Articular chondrocyte of knee joint (primary cell): ENCODE results near the gene ZNF836. TPM values are rescaled to one million over a fixed set of nuclear protein-coding genes. Genes with fewer than 3 reads are reported as not detected.

Source experiments
- small RNA-seq: library from RNA; depleted of rRNA; stranded (forward); fragments of <200 nt; gene quantifications from one replicate; pipeline ENCODE3, GENCODE V24; 2012
- total RNA-seq: library from RNA; depleted of rRNA; stranded (reverse); fragments of >200 nt; gene quantifications from 2 replicates; pipeline ENCODE4 v1.2.3, GENCODE V29; 2012

The ZNF836 gene
- 13.6 and 13.9 TPM in 2 replicates for total RNA-seq

GRCh38 chr19:52171321-52172169 is at the start of gene ZNF836:
TSS of gene ZNF836 (minus strand) at chr19:52171621. CDS start at chr19:52168072, 3,549 bp downstream.

DNA sequence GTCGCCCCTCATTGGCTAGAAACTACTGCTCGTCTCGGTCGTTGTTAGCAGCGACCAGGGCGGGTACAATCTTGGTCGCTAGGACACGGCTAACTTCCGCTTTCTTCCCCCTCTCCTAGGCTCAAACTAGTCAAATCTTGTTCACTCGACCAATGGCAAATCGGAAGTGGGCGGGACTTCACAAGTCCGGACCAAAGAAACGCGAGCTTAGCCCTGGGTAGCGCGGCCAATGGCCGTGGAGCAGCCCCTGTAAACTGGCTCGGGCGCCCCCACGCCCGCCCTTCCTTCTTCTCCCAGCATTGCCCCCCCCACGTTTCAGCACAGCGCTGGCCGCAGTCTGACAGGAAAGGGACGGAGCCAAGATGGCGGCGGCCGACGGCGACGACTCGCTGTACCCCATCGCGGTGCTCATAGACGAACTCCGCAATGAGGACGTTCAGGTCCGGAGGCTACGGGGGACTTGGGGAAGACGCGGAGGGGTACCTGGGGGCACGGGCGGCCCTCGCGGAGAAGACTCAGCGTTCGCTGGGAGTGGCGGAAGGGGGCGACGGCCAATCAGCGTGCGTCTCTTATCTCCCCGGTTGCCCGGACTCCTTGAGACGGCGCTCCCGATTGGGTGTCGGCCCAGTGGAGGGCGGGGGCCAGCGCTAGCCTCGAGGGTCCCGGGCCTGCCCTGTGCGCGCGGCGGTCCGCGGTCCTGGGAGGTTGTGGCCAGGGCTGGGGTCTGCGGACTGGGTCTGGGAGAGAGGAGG is 18.5 kb upstream of the ZNF836 start, which contains the start of gene PPP2R1A:
Gene PPP2R1A (plus strand): TSS at position 318 of the 752 bp plus-strand sequence. CDS start 45 bp downstream, at position 363.

DNA sequence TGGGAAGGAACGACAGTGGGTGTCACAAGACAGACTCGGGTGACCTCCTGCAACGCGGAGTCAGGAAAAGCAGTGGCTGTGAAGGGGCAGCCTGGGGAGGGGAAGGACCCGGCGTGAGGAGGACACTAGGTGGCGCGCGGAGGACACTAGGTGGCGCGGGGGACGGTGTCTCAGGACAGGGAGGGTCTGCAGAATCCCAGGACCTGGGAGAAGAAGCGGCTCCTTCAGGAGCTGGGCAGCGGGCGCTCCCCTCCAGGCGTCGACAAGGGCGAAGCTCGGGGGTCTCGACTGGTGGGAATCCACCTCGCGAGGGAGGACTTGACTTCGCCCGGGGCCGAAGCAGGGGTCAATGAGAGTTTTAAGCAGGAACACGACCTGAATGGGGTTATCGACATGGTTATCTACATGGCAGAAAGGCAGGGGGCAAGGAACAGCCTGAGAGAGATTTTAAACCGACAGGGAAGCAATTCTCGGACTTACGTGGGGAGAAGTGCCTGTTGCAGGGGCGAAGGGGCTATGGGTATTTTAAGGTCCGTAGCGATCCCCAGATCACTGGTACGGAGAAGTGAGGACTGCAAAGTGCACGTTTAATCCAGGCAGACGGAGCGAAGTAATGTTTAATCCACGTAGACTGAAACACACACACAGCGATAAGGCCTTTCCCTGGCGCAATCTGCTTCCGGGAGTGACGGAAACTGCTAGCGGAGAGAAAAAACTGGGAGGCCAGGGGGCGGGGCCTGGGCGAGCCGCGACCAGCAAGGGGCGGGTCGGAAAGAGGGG is 32.0 kb downstream of the ZNF836 start, which contains the start of gene ZNF616:
Gene ZNF616 (minus strand): TSS at position 687 of the 780 bp plus-strand sequence. CDS start 9,426 bp downstream, outside the sequence.

Small RNAs within 50 kb of the gene (small RNA-seq; reads per million reads assigned to genes)
- not detected for gene RPL37P23

Other genes with a start within 250 kb of the ZNF836 start
- 7.3 and 9.0 TPM in 2 replicates for gene ZNF613, start 244.1 kb downstream of the ZNF836 start, total RNA-seq
- 11.2 and 17.9 TPM in 2 replicates for gene ZNF350, start 184.8 kb downstream of the ZNF836 start, total RNA-seq
- gene ZNF615, start 163.4 kb downstream of the ZNF836 start, total RNA-seq = 16.0 and 17.8 TPM in 2 replicates
- gene ZNF614, start 143.2 kb downstream of the ZNF836 start, total RNA-seq = 14.2 and 15.3 TPM in 2 replicates
- gene ZNF432, start 122.8 kb downstream of the ZNF836 start, total RNA-seq = 11.0 and 14.8 TPM in 2 replicates
- 26.9 and 39.0 TPM in 2 replicates for gene ZNF841, start 75.9 kb downstream of the ZNF836 start, total RNA-seq
- gene ZNF616, start 31.7 kb downstream of the ZNF836 start, total RNA-seq = 9.1 and 12.5 TPM in 2 replicates
- gene PPP2R1A, start 18.4 kb upstream of the ZNF836 start, total RNA-seq = 155 TPM in 2 replicates
- gene ZNF766, start 98.0 kb upstream of the ZNF836 start, total RNA-seq = 16.1 and 16.7 TPM in 2 replicates
- 12.4 and 13.8 TPM in 2 replicates for gene ZNF480, start 125.5 kb upstream of the ZNF836 start, total RNA-seq
- 3.7 and 9.1 TPM in 2 replicates for gene ZNF610, start 164.6 kb upstream of the ZNF836 start, total RNA-seq
- gene ZNF880, start 198.3 kb upstream of the ZNF836 start, total RNA-seq = 24.4 and 32.1 TPM in 2 replicates
- 34.5 and 53.9 TPM in 2 replicates for gene ZNF528, start 226.2 kb upstream of the ZNF836 start, total RNA-seq